Dermis blood vessel endothelial cell (primary cell): ENCODE measurements around the gene TXNL4A. TPM values are rescaled to one million over a fixed set of nuclear protein-coding genes. Genes with fewer than 3 reads are reported as not detected.

Source experiments
- DNase-seq: peaks from one replicate; pipeline ENCODE4 v3.0.0; 2010
- total RNA-seq: library from RNA; depleted of rRNA; stranded (reverse); fragments of >200 nt; gene quantifications from 2 replicates; pipeline ENCODE4 v1.2.3, GENCODE V29; 2014

Gene TXNL4A
- total RNA-seq, 1 donor from 2014 or later, result 56.0 TPM

DNA sequence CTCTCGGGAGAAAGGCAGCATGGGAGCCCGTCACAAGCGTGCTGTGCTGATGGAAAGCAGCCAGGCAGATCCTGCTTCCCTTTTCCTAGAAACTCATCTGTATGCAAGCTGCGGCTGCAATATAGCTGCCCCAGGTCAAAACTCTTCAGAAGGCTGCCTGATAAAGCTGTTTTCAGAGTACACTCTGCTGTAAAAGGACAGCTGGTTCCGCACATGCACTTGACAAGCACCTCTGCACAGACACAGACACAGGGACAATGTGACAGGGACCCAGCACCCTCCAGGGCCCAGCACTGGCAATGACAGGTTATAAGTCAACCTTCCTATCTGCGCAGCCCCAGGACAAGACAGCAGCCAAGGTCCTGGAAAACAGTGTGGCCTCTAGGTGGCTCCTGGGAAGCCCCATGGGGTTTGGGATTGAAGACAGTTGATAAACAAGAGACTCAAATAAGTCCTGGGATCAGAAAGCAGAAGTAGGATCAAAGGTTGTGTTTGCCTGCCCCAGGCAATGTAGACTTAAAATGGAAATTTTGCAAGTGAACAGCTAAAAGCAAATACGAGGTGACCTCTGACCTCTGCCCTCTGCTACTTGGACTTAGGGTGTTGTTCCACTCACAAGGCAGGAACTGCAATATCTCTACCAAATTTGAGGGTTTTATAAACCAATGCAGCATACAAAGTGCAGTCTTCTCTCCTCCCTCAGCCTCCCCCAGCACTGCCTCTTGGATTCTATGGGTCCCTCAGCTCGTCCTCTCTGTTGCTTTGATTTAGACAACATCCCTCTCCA is 53.9 kb downstream of the TXNL4A start:
- no peak for DNase-seq

DNA sequence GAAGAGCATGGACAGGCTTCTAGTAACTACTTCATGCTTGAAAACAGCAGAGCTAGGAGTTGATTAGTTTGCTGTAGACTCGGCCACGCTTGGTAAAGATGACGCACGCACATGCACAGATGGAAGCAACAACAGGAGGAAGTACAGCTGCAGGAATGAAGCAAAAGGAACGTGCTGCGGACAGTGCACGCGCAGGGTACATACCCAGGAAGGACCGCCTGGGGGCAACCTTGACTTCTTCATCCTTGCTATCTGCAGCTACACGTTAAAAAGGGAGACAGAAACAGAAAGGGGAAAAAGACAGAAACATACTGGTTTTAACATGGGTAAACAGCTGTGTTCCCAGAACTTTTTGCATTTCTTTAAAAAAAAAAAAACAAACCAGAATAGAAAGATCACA is 54.6 kb downstream of the TXNL4A start:
- peak; percentile 61 for DNase-seq

GRCh38 chr18:79932907-79933306 is 55.5 kb downstream of the TXNL4A start:
- no peak for DNase-seq

DNA sequence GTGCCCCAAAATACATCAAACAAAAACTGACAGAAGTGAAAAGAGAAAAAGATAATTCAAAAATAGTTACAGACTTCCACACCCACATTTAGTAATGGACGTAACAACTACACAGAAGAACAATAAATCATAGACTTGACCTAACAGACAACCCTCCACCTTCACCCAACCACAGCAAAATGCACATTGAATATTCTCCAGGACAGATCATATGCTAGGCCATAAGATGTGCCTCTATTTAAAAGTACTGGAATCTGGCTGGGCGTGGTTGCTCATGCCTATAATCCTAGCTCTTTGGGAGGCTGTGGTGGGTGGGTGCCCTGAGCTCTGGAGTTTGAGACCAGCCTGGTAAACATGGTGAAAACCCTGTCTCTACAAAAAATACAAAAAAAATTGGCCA is 56.9 kb downstream of the TXNL4A start:
- no peak for DNase-seq

DNA sequence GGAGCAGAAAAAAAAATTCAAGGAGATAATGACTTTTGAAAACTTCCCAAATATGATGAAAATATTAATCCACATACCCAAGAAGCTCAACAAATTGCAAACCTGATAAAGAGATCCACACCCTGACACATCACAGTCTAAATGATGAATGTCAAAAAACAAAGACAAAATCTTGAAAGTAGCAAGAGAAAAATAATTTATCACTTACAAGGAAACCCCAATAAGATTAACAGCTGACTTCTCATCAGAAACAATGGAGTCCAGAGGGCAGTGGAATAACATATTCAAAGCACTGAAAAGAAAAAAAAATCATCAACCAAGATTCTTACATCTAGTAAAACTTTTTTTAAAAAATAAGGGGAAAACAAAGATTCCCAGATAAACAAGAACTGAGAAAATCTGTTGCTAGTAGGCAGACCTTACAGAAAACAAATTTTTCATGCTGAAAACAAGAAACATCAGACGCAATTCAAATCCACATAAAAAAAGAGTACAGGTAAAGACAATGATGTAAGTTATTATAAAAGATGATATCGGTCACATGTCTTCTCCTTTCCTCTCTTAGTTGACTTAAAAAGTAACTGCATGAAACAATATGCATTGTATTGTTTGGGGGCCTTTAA is 58.2 kb downstream of the TXNL4A start:
- peak; percentile 15 for DNase-seq

- no peak for DNase-seq
Measured at GRCh38 chr18:79928563-79928960, 59.8 kb downstream of the TXNL4A start.

DNA sequence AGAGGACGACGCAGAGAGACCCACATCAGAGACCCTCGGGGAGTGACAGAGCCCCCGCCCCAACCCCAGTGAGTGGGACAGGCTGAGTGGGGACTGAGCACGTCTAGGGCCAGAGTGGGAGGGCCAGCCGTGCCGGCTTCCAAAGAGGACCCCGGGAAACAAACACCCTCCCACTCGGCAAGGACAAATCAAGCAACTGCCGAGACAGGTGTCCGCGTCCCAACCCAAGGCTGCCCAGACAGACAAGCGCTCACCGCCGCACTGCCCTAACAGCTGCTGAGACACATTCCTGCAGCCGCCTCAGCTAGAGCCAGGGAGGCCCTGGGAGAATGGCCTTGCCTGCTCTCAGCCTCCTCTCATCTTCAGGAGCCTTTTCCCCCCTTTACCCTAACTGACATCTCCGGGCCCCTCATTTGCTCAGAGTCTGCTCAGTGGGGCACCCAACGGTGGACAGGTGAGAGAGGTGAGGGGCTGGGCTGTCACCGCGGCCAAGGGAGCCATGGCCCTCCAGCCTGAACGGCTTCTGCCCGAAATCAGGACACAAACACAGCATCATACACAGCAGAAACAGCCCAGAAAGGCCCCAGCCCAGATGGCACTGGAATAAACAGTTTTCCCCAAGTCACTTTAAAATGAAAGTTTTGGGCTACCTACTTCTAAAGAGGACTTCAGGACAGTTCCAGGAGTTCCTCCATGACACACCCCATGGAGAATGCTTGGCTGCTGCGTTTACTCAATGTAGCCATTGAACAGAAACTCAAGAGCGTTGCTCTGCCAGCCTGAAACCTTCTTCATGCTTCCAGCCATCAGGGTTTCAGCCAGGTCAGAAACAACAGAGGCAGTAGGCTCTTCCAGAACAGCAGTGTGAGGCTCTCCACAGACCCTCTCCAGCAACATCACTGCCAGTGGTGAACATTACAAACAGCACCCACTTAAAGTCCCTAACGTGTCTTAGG is 60.5 kb downstream of the TXNL4A start:
- no peak for DNase-seq

GRCh38 chr18:79926715-79927606 is 61.4 kb downstream of the TXNL4A start:
- no peak for DNase-seq

- no peak for DNase-seq
Measured at GRCh38 chr18:79926306-79926705, 62.1 kb downstream of the TXNL4A start.

DNA sequence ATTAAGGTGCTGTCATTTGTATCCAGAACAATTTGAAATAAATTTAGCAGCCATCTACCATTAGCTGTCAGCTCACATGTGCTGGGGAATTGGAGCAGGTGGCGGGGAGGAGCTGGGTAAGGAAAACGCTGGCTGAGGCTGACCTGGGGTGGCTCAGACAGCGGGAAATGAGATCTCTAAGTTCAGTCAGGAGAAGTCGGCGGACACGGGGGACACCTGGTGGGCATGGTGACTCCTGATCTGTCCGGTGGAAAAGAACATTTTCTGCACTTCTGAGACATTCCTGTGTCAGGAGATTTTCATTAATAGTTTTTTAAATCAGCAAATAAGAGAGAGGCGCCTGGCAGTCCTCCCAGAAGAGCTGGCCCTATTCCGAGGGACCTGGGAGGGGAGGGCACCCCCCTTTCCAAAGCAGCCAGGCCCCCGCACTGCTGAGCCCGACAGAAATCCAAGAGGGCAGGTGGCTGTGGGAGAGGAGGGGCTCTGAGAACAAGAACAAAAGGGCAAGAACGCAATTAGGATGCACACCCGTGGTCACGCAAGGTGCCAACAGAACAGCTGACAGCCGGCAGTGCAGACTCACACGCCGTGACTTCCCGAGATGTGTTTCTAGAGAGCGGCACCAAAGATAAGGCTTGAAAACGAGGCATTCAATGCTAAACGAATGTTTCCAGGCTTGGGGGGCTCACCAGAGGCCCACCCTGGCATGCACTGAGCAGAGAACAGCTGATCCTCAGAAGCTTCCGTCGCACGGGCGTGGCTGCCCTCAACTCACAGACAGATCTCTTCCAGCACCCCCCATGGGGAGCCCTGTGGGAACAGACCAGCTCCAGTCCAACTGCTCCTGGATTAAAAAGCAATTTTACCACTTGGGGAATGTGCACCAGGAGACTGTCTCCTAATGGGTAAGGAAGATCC is 63.3 kb downstream of the TXNL4A start:
- DNase-seq, result no peak

- DNase-seq, result no peak
Measured at GRCh38 chr18:79923896-79924585, 64.3 kb downstream of the TXNL4A start.

GRCh38 chr18:79922971-79923411 is 65.4 kb downstream of the TXNL4A start:
- no peak for DNase-seq

GRCh38 chr18:79921984-79922965 is 66.1 kb downstream of the TXNL4A start:
- no peak for DNase-seq

Other genes with a start within 250 kb of the TXNL4A start
- 0.51 and 0.93 TPM in 2 replicates for gene KCNG2, start 190.6 kb downstream of the TXNL4A start, total RNA-seq
- 54.4 and 65.5 TPM in 2 replicates for gene SLC66A2, start 36.9 kb downstream of the TXNL4A start, total RNA-seq
- gene HSBP1L1, start 23.9 kb downstream of the TXNL4A start, total RNA-seq, result 5.2 and 10.9 TPM in 2 replicates
- 17.2 and 40.3 TPM in 2 replicates for gene RBFA, start 45.9 kb upstream of the TXNL4A start, total RNA-seq
- 14.6 and 17.0 TPM in 2 replicates for gene ADNP2, start 120.7 kb upstream of the TXNL4A start, total RNA-seq